KG1 (cell line): ENCODE measurements around the gene ODAD4.
"Not testable (repeated sequence)": the region's sequence is repeated elsewhere in the genome, so short reads cannot be mapped to it uniquely, and the experiment has no call there.

Source experiments
- DNase-seq: peaks from one replicate; lab custom pipeline; 2025; lab: John Stamatoyannopoulos, UW

ODAD4 gene

DNA sequence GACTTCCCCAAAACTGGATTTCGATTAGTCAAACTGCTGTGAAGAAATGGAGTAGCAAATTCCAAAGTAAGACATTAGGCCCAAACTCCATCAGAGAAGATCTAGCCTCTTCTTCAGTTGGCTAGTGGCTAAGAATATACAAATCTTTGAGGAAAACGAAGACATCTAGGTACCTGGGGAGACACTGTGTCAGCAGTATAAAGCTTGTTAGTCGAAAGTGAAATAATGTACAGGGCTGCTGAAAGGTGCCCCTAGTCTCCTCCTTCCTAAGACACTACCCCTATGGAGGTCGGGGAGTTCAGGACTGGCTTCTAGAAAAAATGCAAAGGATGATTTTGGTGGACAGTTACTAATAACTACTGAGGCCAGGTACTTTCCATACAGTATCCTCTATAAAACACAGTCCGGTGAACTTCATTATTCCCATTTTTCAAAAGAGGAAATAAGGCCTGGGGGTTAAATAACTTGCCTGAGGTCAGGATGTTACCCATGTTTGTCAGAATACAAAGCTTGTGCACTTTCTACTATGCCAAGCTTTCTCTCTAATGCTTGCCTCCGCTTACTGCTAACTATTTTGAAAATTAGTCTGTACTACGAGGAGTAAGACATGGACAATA, 71.9 kb downstream of the ODAD4 start:
- DNase-seq: no peak

DNA sequence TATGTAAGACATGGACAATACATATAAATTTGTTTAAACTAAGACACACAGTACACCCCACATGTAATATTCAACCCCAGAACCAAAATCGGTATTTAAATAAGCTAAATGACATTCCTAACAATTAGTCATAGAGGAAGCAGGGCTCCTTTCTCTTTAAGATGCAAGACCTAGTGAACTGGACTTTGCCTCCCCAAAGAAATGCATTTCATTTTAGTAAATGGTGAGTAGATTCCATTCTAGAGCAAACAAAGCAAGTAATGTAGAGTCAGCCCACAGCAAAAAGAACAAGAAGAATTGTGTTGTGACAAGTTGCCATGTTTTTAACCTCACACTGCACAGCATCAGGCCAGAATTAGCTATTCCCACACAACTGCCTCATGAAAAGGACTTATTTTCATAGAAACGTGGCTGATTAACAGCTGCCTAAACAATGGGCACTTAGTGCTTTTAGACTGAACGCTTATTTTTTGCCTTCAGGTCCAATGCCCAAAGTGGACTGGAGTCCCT, 72.4 kb downstream of the ODAD4 start:
- DNase-seq: no peak

DNA sequence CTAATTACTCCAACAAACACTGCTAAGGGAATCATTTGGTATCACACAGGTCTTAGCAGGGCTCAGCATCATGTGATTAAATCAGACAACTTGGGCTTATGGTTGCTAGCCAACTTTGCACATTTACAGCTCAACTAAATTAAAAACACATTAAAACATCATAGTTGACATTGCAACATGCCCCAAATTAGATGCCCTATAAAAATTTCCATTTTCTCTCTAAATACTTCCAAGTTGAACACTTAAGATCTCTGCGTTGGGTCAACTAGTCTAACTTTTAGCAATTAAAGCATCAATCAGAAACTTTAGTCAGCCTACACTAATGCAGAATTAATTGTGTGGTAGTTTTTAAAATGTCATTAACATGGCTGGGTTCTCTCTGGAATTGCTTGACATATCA, 74.7 kb downstream of the ODAD4 start:
- DNase-seq: no peak

DNA sequence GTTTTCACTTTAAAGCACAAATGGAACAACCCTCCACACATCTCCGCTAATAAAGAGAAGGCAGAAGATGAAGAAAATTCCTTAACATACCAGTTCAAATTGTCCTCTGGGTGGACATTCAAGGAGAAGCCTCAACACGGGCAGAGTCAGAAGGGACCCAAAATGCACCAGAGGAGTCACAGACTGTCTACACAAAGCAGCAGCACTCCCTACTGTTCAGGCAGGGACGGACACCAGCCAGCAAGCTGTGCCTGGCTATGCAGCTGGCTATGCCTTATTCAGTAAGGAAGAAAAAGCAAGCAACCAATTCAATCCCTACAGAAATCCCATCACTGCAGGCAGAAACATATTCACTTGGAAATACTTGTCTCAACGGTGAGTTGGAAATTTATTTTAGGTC, 78.8 kb downstream of the ODAD4 start:
- no peak for DNase-seq

DNA sequence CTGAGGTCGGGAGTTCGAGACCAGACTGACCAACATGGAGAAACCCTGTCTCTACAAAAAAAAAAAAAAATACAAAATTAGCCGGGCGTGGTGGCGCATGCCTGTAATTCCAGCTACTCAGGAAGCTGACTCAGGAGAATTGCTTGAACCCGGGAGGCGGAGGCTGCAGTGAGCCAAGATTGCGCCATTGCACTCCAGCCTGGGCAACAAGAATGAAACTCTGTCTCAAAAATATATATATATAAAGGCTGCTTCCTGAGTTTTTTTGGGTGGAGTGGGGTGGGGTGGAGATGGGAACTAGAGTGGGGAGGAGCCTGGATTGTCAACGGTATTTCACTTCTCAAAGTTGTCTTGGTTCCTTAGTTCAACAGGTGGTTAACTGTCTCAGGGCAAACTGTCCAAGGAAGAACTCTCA, 79.9 kb downstream of the ODAD4 start:
- not testable (repeated sequence) for DNase-seq

DNA sequence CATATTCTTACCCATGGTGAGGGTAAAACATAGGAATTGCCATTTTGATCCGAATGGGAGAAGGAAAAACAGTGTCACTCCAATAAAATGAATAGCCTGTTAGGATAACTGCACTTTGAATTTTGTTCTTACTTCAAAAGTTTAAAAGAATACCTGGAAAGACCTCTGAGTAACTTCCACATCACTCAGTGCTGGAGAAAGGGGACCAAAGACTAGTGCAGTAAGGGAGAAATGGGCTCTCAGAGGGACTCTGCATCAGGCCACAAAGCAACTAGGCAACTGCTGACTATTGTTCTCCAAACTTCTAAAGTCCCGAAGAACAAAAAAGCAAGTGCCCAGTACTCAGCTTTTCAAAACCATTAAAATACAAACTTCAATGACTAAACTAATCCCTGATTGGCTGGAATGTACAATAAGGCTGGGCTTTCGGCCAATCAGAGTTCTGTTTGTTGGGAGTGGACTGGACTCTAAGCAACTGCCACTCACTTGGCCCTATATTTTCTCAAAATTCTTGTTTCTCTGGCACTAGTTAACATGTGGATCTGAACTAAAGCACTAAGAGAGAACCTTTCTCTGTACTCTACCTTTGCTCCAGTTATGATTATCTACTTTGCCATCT, 80.6 kb downstream of the ODAD4 start:
- no peak for DNase-seq

DNA sequence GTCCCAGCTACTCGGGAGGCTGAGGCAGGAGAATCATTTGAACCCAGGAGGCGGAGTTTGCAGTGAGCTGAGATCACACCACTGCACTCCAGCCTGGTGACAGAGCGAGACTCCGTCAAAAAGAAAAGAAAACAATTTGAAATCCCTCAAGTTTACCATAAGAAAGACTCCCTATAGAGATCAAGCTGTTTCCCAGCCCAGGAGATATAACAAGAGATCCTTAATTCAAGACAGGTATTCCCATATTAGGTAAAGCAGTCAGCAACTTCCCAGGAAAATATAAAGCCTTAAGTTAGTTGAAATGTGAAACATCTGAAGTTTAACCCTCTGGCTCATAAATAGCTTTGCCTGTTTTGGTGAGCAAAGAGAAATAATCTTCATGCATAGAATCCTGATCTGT, 81.9 kb downstream of the ODAD4 start:
- not testable (repeated sequence) for DNase-seq

DNA sequence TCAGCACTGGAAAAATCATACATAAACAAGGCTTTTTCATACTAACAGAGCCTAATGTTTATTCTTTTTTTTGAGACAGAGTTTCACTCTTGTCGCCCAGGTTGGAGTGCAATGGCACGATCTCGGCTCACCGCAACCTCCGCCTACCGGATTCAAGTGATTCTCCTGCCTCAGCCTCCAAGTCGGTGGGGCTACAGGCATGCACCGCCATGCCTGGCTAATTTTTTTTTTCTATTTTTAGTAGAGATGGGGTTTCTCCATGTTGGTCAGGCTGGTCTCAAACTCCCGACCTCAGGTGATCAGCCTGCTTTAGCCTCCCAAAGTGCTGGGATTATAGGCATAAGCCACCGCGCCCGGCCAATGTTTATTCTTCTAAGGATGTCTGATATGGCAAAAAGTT, 83.3 kb downstream of the ODAD4 start:
- not testable (repeated sequence) for DNase-seq
